Fibroblast of villous mesenchyme (primary cell): ENCODE results near the gene SIN3A. TPM values are rescaled to one million over a fixed set of nuclear protein-coding genes. Genes with fewer than 3 reads are reported as not detected.
A peak's percentile ranks its signal among the peaks of the same experiment; 100 is the strongest.
"Not testable (repeated sequence)": the region's sequence is repeated elsewhere in the genome, so short reads cannot be mapped to it uniquely, and the experiment has no call there.

Source experiments
- DNase-seq: peaks from one replicate; pipeline ENCODE4 v3.0.0-alpha.2; 2010; ENCODE audit warnings: low read depth
- H3K4me3 ChIP-seq: 2 replicates; pipeline ENCODE4 v1.5.1; 2011; ENCODE audit warnings: low read depth, mild to moderate bottlenecking, low read length
- total RNA-seq: library from RNA; depleted of rRNA; stranded (reverse); fragments of >200 nt; gene quantifications from 2 replicates; pipeline ENCODE4 v1.2.3, GENCODE V29; 2012
- TF ChIP-seq, protein P1 (sequence below): IDR thresholded peaks from 2 replicates; pipeline ENCODE4 v1.5.1; 2012; ENCODE audit warnings: low read depth, mild to moderate bottlenecking, low read length; ENCODE audit not compliant: insufficient read depth

The SIN3A gene
- total RNA-seq, 1 donor = 35.0 TPM

- no peak for DNase-seq
- TF ChIP-seq, protein P1, sequence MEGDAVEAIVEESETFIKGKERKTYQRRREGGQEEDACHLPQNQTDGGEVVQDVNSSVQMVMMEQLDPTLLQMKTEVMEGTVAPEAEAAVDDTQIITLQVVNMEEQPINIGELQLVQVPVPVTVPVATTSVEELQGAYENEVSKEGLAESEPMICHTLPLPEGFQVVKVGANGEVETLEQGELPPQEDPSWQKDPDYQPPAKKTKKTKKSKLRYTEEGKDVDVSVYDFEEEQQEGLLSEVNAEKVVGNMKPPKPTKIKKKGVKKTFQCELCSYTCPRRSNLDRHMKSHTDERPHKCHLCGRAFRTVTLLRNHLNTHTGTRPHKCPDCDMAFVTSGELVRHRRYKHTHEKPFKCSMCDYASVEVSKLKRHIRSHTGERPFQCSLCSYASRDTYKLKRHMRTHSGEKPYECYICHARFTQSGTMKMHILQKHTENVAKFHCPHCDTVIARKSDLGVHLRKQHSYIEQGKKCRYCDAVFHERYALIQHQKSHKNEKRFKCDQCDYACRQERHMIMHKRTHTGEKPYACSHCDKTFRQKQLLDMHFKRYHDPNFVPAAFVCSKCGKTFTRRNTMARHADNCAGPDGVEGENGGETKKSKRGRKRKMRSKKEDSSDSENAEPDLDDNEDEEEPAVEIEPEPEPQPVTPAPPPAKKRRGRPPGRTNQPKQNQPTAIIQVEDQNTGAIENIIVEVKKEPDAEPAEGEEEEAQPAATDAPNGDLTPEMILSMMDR = no peak
- peak overlapping the region; percentile 94 for H3K4me3 ChIP-seq
Measured at GRCh38 chr15:75449585-75450306, 1.7 kb downstream of the SIN3A start.

GRCh38 chr15:75448171-75448570 lies 3.3 kb downstream of the SIN3A start:
- not testable (repeated sequence) for H3K4me3 ChIP-seq, DNase-seq

DNA sequence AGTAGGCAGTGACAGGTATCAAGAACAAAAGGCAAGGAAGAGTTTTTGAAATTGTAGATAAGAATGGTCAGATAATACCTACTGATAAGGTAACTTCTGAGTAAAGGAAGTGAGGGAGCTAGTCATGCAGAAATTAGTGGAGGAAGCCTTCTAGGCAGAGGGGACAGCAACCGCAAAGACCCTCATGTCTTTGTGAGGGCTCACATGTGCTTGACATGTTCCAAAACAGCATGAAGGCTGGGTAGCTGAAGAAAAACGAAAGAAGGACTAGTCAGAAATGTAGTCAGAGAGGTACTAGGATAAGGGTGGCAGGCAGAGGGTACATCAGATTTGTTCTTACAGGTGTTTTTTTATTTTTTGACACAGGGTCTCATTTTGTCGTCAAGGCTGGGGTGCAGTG lies 5.3 kb downstream of the SIN3A start:
- TF ChIP-seq, protein P1 = no peak
- no peak for DNase-seq
- H3K4me3 ChIP-seq = no peak overlapping the region

DNA sequence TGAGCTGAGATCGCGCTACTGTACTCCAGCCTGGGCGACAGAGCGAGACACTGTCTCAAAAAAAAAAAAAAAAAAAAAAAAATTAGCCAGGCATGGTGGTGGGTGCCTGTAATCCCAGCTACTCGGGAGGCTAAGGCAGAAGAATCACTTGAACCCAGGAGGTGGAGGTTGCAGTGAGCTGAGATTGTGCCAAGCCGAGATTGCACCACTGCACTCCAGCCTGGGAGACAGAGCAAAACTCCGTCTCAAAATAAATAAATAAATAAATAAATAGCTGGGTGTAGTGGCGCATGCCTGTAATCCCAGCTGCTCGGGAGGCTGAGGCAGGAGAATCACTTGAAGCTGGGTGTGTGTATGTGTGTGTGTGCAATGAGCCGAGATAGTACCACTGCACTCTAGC lies 6.2 kb downstream of the SIN3A start:
- not testable (repeated sequence) for H3K4me3 ChIP-seq, DNase-seq

GRCh38 chr15:75443972-75444453 lies 7.5 kb downstream of the SIN3A start:
- DNase-seq = peak; percentile 73
- H3K4me3 ChIP-seq = not testable (repeated sequence)

- DNase-seq = no peak
- H3K4me3 ChIP-seq = no peak overlapping the region
- TF ChIP-seq, protein P1 = no peak
Measured at GRCh38 chr15:75437721-75438120, 13.8 kb downstream of the SIN3A start.

- no peak overlapping the region for H3K4me3 ChIP-seq
- TF ChIP-seq, protein P1 = no peak
- DNase-seq = no peak
Measured at GRCh38 chr15:75436881-75437280, 14.6 kb downstream of the SIN3A start.

DNA sequence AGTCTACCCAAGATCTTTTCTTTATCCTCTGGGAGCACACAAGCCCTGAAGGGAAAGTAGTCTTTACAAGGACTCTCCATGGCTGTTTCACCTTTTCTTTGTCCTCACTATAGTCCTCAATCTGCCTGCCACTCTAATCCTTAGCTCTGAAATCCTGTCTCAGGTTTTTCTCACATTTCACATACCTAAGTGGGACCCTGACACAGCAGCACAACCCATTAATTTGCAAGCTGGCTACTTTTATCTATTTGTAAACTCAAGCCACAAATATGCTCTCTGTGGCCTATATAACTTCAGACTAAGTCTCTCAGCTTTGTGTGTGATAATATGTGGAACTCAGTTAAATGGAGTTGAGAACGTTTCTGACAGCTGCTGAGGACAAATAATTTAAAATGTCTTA lies 19.8 kb downstream of the SIN3A start:
- peak; percentile 57 for DNase-seq
- no peak overlapping the region for H3K4me3 ChIP-seq
- TF ChIP-seq, protein P1 = no peak
